Putamen (tissue), 1 donor: ENCODE results near the gene RAPGEF6.
A peak's percentile ranks its signal among the peaks of the same experiment; 100 is the strongest.
"Not testable (repeated sequence)": the region's sequence is repeated elsewhere in the genome, so short reads cannot be mapped to it uniquely, and the experiment has no call there.

Experiments
- DNase-seq: peaks from one replicate; pipeline ENCODE4 v3.0.0-alpha.2; 2016; ENCODE audit warnings: low spot score

RAPGEF6 gene

DNA sequence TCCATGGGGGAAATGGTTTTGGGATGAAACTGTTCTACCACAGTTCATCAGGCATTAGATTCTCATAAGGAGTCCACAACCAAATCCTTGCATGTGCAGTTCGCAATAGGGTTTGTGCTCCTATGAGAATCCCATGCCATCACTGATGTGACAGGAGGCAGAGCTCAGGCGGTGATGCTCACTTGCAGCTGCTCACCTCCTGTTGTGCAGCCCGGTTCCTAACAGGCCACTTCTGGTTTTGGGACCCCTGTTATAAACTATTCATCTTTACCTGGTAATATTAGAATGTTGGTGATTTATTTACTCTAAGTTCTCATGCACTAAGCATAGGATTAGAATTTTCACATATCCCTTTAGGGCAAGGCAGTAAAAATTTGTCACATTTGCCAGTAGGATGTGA lies 248.9 kb downstream of the RAPGEF6 start:
- DNase-seq = no peak

DNA sequence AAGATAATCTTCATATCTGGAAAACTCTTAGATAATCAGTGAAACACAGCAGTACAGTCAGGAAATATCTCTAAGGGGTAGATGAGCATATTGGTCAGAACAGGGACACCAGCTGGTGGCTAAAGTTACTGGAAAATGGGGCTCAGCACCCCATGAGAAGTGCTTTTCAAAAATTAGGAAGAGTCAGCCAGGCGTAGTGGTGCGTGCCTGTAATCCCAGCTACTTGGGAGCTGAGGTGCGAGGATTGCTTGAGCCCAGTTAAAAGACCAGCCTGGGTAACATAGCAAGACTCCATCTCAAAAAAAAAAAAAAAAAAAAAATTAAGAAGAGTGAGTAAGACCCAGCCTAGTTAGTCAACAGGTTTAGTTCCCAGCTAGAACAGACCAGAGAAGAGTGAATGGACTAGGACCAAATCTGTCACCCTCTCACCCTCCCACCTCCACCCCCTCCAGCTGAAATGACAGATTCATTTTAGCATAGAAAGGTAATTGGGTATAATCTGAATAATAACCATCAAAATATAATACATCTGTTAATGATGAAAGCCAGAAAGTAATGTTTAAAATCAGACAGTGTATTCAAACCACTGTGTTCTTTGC lies 250.3 kb downstream of the RAPGEF6 start:
- DNase-seq = no peak

DNA sequence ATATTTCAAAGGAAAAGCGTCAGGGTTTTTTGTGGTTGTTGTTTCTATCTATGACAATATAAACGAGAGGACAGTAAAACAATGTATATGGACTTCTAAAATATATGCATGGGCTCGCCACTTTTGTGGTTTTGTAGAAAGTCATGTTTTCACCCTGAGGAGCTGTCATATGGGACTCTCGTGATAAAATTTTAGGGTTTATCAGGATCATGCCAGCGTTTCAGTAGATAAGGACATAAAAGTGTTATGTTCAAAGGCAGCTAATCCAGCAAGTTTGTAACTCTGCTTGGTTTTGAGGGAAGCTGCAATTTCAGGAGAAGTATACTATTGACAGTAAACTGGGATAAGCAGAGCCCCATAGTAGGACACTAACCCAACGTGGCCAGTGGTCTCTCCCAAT lies 250.9 kb downstream of the RAPGEF6 start:
- DNase-seq = no peak

DNA sequence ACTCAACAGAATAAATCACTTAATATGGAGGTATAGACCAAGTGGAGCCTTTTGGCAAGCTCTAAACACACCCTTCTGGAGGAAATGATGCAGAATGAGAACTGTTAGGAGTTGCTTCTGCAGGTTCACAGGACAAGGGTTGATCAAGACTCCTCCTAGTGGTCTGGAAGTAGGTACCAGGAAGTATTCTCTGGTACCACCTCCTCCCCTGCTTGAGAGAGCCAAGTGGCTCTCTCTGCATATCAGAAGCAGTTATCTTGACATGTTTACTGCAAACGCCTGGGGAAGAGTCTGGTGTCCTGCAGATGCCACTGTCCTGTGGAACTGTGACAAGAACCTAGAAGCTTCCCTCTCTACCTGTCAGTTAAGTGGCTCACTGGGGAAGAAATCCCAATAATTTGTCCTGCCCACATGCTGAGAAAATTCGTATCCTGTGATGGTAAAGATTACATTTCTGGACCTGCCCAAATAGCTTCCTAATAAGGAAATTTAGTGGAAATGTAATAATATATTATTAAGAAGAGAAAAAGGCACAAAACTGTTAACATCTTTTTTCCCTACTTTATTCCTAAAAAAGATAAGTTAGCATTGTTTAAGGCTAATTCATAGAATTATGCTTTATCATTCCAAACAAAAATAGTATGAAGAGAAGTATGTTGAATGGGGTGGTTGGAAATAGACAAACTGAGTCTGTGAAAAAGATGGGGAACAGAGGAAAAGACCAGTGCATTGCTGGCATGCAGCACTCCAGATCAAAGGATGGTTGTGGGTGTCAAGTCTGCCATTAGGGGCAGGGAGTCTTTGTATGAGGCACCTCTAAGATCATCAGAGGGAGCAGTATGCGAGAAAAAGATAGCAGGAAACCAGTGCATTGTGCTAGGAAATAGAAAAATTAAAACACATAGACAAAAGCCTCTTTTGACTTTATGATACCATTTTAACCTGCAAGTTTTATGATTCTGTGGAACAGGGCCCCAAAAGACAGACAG lies 252.3 kb downstream of the RAPGEF6 start:
- no peak for DNase-seq

DNA sequence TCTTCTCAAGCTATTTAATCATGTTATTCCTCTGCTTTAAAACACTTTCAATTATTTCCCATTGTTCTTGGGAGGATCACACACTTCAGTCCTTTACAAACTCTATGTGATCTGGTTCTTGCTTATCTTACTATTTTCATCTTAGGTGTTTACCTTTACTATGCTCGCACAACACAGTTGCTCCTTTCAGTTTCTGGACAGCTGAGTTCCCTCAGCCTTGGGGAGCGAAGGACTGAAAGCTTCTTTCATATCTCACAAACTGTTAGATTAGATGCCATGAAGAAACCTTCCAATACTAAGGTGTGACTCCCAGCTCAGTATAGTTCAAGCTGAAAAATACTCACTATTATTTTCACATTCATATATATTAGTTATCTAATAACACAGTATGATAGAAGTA lies 253.3 kb downstream of the RAPGEF6 start:
- DNase-seq = no peak

DNA sequence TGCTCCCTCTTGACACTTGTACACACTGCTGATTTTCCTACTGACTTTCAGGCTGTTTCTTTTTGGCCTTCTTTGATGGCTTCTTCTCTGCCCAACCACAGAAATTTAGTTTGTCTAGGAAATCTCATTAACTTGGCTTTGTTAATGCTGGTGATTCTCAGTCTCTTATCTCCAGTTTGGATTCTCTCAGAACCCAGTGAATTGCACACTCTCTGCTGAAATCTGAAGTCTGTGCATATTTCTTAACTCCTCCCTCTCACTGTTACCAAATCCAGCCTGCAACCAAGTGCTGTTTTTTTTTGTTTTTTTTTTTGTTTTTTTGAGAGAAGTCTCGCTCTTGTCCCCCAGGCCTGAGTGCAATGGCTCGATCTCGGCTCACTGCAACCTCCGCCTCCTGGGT lies 254.0 kb downstream of the RAPGEF6 start:
- no peak for DNase-seq

DNA sequence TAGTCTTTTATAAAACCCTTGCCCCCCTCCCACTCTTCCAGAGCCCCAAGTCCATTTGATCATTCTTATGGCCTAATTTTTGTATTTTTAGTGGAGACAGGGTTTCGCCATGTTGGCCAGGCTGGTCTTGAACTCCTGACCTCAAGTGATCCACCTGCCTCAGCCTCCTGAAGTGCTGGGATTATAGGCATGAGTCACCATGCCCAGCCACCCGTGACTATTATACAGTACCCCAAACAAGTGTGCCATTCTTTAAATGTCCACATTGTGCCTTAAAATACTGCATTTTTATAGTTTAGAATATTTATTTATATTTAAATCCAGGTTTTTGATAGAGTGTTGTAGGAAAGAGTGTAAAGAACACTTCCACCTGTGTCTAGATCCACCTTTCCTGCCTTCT lies 254.8 kb downstream of the RAPGEF6 start:
- DNase-seq = not testable (repeated sequence)

DNA sequence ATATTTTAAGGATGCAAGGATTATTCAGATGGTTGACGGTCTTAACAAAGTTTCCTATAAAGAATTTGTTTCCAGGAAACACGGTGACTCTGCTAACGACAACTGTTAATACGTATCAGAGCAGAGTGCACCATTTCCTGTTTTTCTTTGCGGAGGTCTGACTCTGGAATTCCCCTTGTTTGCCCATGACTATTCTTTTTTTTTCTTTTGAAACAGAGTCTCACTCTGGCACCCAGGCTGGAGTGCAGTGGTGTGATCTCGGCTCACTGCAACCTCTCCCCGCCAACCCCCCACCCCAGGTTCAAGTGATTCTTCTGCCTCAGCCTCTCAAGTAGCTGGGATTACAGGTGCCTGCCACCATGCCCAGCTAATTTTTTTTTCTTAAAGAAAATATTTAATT lies 255.3 kb downstream of the RAPGEF6 start:
- no peak for DNase-seq

DNA sequence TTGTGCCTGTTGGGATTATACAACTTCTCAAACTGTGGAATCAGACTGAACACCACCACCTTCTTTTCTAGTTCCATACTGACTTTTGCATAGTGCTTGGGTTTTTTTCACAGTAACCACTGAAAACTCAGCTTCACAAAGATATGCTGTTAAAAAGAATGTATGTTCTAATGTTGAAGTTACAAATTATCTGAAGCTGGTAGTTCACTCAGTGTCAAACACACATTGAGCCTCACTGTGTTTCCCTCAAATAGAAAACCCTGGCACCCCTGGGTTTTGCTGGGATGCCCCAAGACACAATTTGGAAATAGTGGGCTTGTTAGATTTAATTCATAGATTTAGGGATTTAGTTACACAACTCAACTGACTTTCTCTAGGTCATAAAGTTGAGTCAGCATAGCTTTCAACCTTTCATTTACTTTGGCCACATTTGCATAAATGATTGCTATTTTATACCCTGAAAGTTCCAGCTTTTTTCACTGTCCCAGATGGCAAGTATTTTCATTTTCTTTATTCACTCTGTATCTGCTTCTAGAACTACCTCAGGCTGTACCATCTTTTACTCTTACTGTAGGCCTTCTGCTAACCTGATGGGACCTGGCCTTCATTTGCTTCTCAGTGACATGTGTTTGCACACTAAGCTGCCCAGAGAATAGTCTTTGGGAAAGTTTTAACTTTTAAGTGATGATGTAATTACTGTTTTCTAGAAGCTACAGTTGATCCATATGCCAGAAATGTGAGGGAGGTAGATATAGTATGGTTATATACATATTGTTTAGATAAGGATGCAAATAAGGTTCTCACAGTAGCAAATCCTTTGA lies 256.1 kb downstream of the RAPGEF6 start:
- no peak for DNase-seq

DNA sequence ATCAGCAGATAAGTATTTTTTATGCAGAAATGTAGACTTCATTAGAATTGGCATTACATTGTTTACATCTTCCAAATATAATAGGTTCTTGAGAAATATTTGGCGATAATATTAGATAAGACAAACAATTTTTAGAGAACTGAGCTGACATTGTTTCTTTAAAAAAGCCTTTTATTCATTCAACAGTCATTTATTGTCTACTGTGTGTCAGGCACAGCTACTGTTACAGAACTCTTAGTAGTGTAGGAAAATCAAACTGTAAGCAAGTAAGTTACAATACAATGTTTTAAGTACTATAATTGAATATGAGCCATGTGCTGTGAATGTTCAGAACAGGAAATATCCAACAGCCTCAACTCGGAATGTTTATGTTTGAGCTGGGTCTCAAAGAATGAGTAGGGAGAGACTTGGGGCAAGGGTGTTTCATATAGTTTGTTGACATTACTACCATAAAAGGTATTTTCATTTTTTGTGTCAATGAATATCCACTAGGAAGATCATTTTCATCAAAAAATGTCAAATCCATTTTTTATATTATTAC lies 257.2 kb downstream of the RAPGEF6 start:
- peak; percentile 35 for DNase-seq

DNA sequence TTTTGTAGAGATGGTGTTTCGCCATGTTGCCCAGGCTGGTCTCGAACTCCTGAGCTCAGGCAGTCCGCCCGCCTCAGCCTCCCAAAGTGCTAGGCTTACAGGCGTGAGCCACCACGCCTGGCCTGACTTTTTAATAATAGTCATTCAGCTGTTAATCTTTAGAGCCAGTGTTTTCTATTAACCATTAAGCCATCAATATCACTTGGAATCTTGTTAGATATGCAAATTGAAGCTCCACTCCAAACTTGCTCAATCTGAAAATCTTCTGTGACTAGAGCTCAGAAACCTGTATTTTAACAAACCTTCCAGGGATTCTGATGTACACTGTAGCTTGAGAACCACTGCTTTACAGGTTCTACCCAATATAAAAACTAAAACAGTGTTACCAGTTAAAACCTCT lies 257.7 kb downstream of the RAPGEF6 start:
- DNase-seq = no peak

DNA sequence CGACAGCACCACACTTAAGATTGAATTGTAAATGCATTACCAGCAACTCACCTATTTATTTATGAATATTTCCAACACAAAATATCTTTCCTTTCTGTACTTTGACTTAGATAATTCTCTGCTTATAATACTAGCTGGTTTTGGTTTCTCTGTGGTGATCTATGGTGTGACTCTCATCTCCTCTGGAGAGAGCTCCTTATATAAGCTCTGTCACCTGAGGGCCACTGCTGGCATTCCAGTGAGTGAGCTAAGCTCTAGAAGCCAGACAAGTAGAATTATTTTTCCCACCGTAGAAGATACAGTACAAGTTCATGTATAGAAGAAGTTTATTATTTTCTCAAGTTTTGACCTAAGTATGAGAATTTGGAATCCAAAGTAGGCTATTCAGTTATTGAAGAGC lies 259.7 kb downstream of the RAPGEF6 start:
- no peak for DNase-seq
